Head of caudate nucleus (tissue), 42 donors: ENCODE measurements around the gene PCDHGA7.
A peak's percentile ranks its signal among the peaks of the same experiment; 100 is the strongest.
"Not testable (repeated sequence)": the region's sequence is repeated elsewhere in the genome, so short reads cannot be mapped to it uniquely, and the experiment has no call there.

Experiments used
- DNase-seq, 42 donors: peaks; one replicate each; pipeline versions ENCODE4 v3.0.0 to v3.0.0-alpha.2; 2020 to 2021; ENCODE audit warnings: mixed read lengths in 7 of 42
- intact Hi-C: fragments of 100-400 bp; cut with DNase I; formaldehyde crosslinking; loops from one replicate; pipeline ENCODE4 v1.15.0; 2022

PCDHGA7 gene

GRCh38 chr5:141393267-141393666, 10.7 kb downstream of the PCDHGA7 start:
- DNase-seq: peak in 1 of 42 donors; percentile 17
- intact Hi-C loops: no loop called here

GRCh38 chr5:141394401-141395187, 12.1 kb downstream of the PCDHGA7 start:
- intact Hi-C loops: not testable (repeated sequence)
- DNase-seq: peak in 1 of 42 donors; percentile 13

- DNase-seq: peak in 10 of 42 donors; percentile 19 to 59 (median 49)
- intact Hi-C loops: not testable (repeated sequence)
Measured at GRCh38 chr5:141397756-141398551, 15.4 kb downstream of the PCDHGA7 start, which contains the start of gene PCDHGB5. PCDHGB5 (plus strand) TSS chr5:141397947; CDS start chr5:141398128, 181 bp downstream.

DNA sequence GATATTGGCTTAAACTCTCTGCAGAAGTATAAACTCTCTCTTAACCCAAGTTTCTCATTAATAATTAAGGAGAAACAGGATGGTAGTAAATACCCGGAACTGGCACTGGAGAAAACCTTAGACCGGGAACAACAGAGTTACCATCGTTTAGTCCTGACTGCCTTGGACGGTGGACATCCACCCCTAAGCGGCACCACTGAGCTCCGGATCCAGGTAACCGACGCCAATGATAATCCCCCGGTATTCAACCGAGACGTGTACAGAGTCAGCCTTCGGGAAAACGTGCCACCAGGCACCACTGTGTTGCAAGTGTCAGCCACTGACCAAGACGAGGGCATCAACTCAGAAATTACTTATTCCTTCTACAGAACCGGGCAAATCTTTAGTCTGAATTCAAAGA, 16.1 kb downstream of the PCDHGA7 start:
- intact Hi-C loops: no loop called here
- peak in 1 of 42 donors; percentile 16 for DNase-seq

DNA sequence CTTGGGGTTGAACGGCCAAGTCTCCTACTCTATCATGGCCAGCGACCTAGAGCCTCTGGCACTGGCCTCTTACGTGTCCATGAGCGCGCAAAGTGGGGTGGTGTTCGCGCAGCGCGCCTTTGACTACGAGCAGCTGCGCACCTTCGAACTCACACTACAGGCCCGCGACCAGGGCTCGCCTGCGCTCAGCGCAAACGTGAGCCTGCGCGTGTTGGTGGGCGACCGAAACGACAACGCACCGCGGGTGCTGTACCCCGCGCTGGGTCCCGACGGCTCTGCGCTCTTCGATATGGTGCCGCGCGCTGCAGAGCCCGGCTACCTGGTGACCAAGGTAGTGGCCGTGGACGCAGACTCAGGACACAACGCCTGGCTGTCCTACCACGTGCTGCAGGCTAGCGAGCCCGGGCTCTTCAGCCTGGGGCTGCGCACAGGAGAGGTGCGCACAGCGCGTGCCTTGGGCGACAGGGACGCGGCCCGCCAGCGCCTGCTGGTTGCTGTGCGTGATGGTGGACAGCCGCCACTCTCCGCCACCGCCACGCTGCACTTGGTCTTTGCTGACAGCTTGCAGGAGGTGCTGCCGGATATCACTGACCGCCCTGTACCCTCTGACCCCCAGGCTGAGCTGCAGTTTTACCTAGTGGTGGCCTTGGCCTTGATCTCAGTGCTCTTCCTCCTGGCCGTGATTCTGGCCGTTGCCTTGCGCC, 17.2 kb downstream of the PCDHGA7 start:
- intact Hi-C loops: no loop called here
- DNase-seq: peak in 1 of 42 donors; percentile 24

DNA sequence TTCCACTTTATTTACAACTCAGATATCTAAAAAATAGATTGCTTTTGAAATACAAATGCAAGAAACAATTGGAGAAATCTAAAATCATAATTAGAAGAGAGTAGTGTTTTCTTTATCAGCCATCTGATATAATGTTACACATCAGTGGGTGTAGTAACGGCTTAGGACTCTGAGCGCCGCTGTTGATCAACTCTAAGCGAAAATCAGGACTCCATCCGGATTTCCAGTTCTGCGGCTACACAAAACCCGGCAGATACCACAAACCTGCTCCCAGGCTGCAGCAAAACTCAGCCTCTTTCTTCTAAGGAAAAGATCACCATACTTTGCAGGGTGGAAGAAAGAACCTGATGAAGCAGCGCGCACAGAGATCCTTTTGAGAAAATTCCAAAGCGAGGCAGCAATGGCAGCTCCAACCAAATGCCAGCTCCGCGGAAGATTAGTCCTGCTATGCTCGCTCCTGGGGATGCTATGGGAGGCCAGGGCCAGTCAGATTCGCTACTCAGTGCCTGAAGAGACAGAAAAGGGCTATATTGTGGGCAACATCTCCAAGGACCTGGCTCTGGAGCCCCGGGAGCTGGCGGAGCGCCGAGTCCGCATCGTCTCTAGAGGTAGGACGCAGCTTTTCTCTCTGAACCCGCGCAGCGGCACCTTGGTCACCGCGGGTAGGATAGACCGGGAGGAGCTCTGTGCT, 20.2 kb downstream of the PCDHGA7 start, which contains the start of gene PCDHGA9:
Gene PCDHGA9 (plus strand): TSS at position 226 of the 691 bp plus-strand sequence. CDS start 175 bp downstream, at position 401.
- intact Hi-C loops: no loop called here
- DNase-seq: peak in 14 of 42 donors; percentile 13 to 70 (median 34)

GRCh38 chr5:141403387-141403786, 20.8 kb downstream of the PCDHGA7 start:
- intact Hi-C loops: no loop called here
- peak in 1 of 42 donors; percentile 18 for DNase-seq

GRCh38 chr5:141407790-141408505, 25.4 kb downstream of the PCDHGA7 start, which contains the start of gene PCDHGB6:
PCDHGB6 (plus strand) TSS chr5:141408021; CDS start chr5:141408203, 182 bp downstream.
- peak in 3 of 42 donors; percentile 36 to 55 (median 45) for DNase-seq
- intact Hi-C loops: not testable (repeated sequence)

GRCh38 chr5:141409598-141410306, 27.2 kb downstream of the PCDHGA7 start:
- DNase-seq: peak in 1 of 42 donors; percentile 31
- intact Hi-C loops: loop anchor here (10.0 kb wide), 1 partner anchor 145 kb away; no protein-coding TSS in a partner anchor

DNA sequence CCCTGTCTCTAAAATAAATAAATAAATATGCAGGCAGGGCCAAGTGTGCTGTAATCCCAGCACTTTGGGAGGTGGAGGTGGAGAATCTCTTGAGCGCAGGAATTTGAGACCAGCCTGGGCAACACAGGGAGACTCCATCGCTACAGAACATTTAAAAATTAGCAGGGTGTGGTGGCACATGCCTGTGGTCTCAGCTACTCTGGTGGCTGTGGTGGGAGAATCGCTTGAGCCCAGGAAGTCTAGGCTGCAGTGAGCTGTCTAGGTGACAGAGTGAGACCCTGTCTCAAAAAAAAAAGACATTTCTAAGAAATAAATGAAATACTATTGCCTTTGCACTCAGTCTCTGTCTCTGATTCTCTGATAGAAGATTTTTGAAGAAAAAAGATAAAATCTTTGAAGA, 29.0 kb downstream of the PCDHGA7 start:
- intact Hi-C loops: loop anchor here (10.0 kb wide), 1 partner anchor 143 kb away; no protein-coding TSS in a partner anchor
- no peak for DNase-seq

- DNase-seq: peak in 10 of 42 donors; percentile 15 to 68 (median 36)
- intact Hi-C loops: loop anchor here (10.0 kb wide), 1 partner anchor 142 kb away; no protein-coding TSS in a partner anchor
Measured at GRCh38 chr5:141412854-141413539, 30.5 kb downstream of the PCDHGA7 start, which contains the start of gene PCDHGA10. PCDHGA10 (plus strand) TSS chr5:141412987; CDS start chr5:141413176, 189 bp downstream.

- intact Hi-C loops: loop anchor here (10.0 kb wide), 1 partner anchor 141 kb away; no protein-coding TSS in a partner anchor
- peak in 1 of 42 donors; percentile 19 for DNase-seq
Measured at GRCh38 chr5:141413540-141414069, 31.1 kb downstream of the PCDHGA7 start.

DNA sequence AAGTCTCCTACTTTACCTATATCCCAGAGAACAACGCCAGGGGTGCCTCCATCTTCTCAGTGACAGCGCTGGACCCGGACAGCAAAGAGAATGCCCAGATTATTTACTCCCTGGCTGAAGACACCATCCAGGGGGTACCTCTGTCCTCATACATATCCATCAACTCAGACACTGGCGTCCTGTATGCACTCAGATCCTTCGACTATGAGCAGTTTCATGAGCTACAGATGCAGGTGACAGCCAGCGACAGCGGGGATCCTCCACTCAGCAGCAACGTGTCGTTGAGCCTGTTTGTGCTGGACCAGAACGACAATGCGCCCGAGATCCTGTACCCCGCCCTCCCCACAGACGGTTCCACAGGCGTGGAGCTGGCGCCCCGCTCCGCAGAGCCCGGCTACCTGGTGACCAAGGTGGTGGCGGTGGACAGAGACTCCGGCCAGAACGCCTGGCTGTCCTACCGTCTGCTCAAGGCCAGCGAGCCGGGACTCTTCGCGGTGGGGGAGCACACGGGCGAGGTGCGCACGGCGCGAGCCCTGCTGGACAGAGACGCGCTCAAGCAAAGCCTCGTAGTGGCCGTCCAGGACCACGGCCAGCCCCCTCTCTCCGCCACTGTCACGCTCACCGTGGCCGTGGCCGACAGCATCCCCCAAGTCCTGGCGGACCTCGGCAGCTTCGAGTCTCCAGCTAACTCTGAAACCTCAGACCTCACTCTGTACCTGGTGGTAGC, 32.2 kb downstream of the PCDHGA7 start:
- intact Hi-C loops: loop anchor here (10.0 kb wide), 1 partner anchor 140 kb away; no protein-coding TSS in a partner anchor
- not testable (repeated sequence) for DNase-seq

GRCh38 chr5:141415275-141415618, 32.7 kb downstream of the PCDHGA7 start:
- intact Hi-C loops: loop anchor here (10.0 kb wide), 1 partner anchor 140 kb away; no protein-coding TSS in a partner anchor
- peak in 1 of 42 donors; percentile 27 for DNase-seq
